Measurements from ENCODE around the gene CISH.

The CISH gene

DNA sequence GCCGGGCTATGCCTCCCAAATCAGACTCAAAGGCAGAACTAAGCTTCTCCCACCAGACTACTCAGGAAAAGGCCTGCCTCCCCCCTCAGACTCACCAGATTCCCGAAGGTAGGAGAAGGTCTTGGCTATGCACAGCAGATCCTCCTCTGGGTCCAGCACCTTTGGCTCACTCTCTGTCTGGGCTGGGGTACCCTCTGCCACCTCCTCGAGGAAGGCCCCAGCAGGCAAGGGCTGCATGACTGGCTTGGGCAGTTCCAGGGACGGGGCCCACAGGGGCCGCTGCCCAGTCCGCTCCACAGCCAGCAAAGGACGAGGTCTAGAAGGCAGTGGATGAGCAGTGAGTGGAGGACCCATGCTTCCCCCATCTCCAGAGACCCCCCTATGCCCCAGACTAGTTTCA is 3.3 kb downstream of the CISH start:
- DNase-seq (ENCODE audit: extremely low read depth, low read depth) = no peak
- TF ChIP-seq, protein P1, sequence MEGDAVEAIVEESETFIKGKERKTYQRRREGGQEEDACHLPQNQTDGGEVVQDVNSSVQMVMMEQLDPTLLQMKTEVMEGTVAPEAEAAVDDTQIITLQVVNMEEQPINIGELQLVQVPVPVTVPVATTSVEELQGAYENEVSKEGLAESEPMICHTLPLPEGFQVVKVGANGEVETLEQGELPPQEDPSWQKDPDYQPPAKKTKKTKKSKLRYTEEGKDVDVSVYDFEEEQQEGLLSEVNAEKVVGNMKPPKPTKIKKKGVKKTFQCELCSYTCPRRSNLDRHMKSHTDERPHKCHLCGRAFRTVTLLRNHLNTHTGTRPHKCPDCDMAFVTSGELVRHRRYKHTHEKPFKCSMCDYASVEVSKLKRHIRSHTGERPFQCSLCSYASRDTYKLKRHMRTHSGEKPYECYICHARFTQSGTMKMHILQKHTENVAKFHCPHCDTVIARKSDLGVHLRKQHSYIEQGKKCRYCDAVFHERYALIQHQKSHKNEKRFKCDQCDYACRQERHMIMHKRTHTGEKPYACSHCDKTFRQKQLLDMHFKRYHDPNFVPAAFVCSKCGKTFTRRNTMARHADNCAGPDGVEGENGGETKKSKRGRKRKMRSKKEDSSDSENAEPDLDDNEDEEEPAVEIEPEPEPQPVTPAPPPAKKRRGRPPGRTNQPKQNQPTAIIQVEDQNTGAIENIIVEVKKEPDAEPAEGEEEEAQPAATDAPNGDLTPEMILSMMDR (IDR thresholded peaks at IDR 0.05; ENCODE audit: low read depth, low read length) = no peak

DNA sequence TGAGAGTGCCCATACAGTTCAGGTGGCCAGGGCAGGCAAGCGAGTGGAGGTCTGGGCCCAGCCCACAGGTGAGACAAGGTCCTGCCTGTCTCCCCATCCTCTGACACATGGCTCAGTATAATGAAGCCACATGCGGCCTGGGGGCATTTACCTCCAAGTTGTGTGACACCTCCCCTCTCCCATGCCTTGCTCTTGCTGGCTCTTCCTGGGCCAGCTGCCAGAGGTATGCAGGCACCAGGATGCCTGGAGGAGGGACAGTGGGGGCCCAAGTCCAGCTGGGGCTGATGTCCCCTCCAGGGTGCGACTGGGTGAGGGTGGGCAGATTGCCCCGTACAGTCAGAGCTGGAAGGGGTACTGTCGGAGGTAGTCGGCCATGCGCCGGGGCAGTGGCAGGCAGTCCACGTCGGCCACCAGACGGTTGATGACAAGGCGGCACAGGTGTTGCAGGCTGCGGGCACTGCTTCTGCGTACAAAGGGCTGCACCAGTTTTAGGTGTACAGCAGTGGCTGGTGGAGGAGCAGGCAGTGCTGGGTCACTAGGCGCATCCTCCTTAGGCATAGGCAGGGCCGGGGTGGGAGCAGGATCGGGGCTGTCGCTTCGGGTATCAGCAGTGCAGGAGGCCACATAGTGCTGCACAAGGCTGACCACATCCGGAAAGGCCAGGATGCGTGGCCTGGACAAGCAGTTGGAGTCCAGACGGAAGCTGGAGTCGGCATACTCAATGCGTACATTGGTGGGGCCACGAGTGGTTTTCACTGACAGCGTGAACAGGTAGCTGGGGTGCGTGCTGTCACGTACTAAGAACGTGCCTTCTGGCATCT is 4.1 kb downstream of the CISH start:
- DNase-seq (ENCODE audit: extremely low read depth, low read depth) = no peak
- TF ChIP-seq, protein P1 (IDR thresholded peaks at IDR 0.05; ENCODE audit: low read depth, low read length) = no peak

DNA sequence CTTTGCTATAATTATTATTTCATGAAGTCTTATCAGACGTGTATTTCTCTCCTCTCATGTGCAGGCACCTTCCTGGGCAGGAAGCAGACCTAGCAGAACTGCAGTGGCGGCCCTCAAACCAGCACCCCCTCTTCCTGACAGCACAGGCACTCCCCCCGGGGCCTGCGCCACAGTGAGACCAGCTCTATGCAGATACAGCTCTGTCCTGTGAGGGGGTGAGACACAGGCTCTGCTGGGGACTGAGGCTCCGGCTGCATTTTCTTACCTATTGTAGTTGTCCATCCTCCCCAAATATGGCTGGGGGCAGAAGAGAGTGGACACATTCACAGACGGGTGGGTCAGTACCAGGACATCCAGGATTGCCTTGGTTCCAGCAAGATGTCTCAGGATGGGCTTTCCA is 5.0 kb downstream of the CISH start:
- DNase-seq (ENCODE audit: extremely low read depth, low read depth) = no peak
- TF ChIP-seq, protein P1 (IDR thresholded peaks at IDR 0.05; ENCODE audit: low read depth, low read length) = no peak

DNA sequence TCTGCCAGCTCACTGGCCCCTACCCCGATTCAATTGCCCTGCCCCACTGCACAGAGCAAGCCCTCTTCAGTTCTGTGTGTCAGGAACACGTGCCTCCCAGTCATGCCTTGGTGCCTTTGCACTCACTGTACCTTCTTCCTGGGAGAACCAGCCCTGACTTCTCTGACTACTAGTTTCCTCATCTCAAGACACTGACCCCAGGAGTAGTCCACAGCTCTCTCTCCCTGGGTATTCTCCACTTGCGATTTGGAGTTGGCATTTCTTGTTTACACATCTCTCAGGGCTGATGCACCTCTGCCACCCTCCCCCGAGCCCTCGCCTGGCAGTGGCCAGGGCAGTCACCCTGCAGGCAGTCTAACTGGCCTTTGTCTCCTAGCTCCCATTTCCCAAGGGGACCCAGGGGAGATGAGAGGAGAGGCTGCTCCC is 5.7 kb downstream of the CISH start:
- TF ChIP-seq, protein P1 (IDR thresholded peaks at IDR 0.05; ENCODE audit: low read depth, low read length) = no peak

DNA sequence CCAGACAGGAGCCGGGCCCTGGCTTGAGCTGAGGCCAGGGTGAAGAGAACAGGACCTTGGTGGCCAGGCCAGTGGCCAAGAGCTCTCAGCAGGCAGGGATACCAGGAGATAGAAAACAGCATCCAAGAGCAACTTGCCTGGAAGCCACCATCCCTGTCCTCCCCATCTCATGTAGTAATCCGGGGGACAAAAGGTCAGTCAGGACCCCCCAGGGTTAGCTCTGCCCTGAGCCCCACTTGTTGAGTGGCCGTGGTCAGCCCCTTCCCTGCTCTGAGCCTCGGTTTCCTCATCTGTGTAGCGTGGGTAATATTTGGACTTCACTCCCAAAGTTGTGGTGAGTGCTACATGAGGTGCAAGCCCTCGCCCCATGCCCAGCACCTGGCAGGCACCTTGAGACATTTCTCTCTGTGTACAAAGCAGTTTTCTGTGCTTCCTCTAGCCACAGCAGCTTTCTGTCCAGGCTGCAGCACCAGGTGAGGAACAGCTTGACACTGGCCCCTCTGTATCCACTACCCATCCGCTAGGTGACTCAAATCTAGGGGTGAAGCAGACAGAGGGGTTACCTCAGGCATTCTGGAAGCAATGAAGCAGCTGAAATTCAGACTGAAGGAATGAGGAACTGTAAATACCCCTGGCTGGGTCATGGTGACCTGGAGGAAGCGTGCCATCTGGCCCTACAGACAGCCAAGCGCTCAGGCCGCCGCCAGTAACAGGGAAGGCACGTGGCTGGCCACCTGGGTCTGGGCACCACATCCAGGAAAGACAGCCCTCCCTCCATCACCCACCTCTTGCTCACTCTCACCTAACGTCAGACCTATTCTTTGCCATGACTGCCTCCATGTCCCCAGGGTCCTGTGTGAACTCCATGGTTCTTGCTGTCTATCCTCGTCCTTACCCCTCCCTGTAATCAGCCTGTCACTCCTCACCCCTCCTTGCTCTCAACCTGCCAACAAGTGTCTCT is 6.7 kb downstream of the CISH start:
- TF ChIP-seq, protein P1 (IDR thresholded peaks at IDR 0.05; ENCODE audit: low read depth, low read length) = no peak
- no peak for DNase-seq (ENCODE audit: extremely low read depth, low read depth)

More for the DNA sequence above, 5.7 kb downstream of the CISH start:
- DNase-seq (ENCODE audit: extremely low read depth, low read depth) = no peak

DNA sequence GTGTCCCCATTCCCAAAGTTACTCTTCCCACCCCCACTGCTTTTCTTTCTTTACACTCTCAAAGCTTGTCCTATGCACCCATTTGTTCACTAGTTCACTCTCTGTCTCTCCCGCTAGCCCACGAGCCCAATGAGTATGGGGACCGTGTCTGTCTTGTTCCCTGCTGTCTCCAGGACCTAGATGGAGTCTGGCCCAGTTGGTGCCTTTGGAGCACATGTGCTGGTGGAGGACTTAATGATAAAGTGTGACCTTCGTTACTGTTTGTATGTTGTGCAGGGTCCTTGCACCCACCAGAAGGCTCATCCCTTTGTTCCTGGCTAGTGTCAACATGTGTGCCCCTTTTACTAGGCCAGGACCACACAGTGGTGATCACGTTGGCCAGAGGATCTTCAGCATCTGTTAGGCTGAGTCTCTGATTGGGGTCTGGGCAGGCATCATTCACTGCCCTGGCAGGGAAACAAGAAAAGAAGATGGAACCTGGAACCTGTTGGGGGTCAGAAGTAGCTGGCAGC is 7.4 kb downstream of the CISH start:
- no peak for DNase-seq (ENCODE audit: extremely low read depth, low read depth)
- TF ChIP-seq, protein P1 (IDR thresholded peaks at IDR 0.05; ENCODE audit: low read depth, low read length) = no peak
